GM18526 (cell line): ENCODE results near the gene NOL9.
A peak's percentile ranks its signal among the peaks of the same experiment; 100 is the strongest.

Source experiments
- POLR2A ChIP-seq: IDR thresholded peaks from 3 replicates; pipeline ENCODE4 v1.6.1; 2011; ENCODE audit not compliant: insufficient read length; ENCODE audit errors: extremely low read depth

NOL9 gene

DNA sequence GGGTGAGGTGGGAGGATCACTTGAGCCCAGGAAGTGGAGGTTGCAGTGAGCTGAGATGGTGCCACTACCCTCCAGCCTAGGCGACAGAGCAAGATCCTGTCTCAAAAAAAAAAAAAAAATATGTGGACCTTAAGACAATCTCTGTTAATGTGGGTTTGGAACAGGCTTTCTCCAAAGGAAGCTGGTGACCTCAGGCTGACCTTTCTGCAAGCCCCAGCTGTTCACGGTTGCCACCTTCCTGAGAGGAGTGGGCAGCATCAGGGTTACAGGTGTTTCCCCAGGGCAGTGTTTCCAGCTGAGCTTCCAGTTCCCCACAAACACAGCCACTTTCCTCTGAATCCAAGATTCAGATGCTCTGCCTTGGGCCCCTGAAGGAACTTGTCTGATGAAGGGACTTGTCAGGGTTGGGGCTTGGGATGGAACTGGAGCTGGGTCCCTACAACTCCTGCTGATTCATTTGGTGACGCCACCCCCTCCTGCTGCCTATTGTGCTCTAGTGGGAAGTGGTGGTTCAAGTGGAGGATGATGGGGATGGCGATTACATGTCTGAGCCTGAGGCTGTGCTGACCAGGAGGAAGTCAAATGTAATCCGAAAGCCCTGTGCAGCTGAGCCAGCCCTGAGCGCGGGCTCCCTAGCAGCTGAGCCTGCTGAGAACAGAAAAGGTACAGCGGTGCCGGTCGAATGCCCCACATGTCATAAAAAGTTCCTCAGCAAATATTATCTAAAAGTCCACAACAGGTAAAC, 27.4 kb upstream of the NOL9 start:
- TF ChIP-seq POLR2A = no peak

DNA sequence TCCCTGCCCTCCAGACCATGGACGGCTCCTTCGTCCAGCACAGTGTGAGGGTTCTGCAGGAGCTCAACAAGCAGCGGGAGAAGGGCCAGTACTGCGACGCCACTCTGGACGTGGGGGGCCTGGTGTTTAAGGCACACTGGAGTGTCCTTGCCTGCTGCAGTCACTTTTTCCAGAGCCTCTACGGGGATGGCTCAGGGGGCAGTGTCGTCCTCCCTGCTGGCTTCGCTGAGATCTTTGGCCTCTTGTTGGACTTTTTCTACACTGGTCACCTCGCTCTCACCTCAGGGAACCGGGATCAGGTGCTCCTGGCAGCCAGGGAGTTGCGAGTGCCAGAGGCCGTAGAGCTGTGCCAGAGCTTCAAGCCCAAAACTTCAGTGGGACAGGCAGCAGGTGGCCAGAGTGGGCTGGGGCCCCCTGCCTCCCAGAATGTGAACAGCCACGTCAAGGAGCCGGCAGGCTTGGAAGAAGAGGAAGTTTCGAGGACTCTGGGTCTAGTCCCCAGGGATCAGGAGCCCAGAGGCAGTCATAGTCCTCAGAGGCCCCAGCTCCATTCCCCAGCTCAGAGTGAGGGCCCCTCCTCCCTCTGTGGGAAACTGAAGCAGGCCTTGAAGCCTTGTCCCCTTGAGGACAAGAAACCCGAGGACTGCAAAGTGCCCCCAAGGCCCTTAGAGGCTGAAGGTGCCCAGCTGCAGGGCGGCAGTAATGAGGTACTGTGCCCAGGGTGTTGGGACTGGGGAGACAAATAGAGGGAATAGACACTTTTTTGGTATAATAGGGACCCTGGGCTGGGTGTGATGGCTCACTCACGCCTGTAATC, 26.5 kb upstream of the NOL9 start:
- no peak for TF ChIP-seq POLR2A

GRCh38 chr1:6580119-6580592, 25.8 kb upstream of the NOL9 start:
- no peak for TF ChIP-seq POLR2A

- TF ChIP-seq POLR2A = peak; percentile 97
Observed at GRCh38 chr1:6579374-6580118, 25.2 kb upstream of the NOL9 start, which contains the start of gene ZBTB48. ZBTB48 (plus strand) TSS chr1:6579994; CDS start chr1:6580610, 616 bp downstream.

DNA sequence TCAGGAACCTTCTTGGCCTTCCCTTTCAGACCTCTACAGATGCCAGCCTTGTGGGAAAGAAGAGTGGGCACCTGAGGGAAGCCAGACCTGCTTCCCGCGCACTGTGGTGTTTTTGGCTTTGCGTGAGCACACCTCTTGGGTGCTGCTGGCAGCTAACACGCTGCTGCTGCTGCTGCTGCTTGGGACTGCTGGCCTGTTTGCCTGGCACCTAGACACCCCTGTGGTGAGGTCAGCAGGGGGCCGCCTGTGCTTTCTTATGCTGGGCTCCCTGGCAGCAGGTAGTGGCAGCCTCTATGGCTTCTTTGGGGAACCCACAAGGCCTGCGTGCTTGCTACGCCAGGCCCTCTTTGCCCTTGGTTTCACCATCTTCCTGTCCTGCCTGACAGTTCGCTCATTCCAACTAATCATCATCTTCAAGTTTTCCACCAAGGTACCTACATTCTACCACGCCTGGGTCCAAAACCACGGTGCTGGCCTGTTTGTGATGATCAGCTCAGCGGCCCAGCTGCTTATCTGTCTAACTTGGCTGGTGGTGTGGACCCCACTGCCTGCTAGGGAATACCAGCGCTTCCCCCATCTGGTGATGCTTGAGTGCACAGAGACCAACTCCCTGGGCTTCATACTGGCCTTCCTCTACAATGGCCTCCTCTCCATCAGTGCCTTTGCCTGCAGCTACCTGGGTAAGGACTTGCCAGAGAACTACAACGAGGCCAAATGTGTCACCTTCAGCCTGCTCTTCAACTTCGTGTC, 24.5 kb upstream of the NOL9 start:
- no peak for TF ChIP-seq POLR2A

DNA sequence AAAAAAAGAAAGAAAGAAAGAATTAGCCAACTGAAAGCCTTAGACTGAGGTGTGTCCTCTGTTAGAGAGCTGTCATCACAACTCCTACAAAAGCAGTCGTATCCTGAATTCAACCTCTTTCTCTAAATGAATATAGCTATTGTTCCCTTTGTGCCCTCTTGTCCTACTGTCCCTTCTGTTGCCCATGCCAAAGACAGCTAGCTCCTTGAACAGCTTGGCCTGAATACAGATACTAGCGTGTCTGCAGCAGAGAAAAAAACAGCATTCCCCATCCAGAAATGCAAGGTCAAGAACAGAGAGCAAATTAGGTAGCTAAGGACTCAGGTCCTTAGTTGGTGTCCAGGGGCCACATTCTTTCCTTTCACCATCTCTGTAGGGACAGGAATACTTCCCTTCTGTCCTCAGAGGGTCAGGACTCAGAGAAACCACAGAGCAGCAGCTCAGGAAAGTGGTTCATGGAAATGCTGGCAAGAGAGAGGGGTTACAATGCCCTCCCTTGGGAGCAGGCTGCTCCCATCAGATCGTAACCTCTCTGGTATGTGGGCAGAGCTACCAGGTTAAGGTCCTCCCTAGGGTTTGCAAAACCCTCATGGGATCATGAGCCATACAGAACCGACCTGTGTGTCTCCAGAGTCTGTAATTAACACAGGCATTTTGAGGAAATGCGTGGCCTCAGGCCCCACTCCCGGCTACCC, 23.7 kb upstream of the NOL9 start:
- TF ChIP-seq POLR2A = no peak

DNA sequence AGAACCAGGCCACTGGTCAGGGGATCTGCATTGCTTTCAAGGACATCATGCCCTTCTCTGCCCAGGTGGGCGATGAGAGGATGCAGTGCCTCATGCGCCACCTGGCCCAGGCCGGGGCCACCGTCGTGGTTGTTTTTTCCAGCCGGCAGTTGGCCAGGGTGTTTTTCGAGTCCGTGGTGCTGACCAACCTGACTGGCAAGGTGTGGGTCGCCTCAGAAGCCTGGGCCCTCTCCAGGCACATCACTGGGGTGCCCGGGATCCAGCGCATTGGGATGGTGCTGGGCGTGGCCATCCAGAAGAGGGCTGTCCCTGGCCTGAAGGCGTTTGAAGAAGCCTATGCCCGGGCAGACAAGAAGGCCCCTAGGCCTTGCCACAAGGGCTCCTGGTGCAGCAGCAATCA, 20.5 kb upstream of the NOL9 start:
- TF ChIP-seq POLR2A = no peak

DNA sequence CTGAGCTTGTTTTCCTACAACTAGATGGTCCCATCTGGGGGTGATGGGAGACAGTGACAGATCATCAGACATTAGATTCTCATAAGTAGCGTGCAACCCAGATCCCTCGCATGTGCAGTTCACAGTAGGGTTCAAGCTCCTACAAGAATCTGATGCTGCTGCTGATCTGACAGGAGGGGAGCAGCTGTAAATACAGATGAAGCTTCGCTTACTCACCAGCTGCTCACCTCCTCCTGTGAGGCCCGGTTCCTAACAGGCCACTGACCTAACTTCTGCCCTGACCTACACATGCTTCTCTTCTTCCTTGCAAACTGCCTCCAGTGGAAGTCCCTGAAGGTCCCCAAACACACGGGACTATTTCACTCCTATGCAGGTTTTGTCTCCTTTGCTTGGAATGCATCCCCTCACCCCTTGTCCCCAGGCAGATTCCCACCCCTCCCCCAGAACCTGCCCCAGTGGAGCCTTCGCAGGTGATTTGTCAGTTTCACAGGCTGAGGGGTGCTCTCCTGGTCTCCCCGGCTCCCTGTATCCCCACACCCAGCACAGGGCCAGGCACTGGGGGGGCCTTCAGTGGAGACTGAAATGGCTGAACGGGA, 19.8 kb upstream of the NOL9 start:
- no peak for TF ChIP-seq POLR2A

- no peak for TF ChIP-seq POLR2A
Observed at GRCh38 chr1:6572653-6573383, 18.5 kb upstream of the NOL9 start.

DNA sequence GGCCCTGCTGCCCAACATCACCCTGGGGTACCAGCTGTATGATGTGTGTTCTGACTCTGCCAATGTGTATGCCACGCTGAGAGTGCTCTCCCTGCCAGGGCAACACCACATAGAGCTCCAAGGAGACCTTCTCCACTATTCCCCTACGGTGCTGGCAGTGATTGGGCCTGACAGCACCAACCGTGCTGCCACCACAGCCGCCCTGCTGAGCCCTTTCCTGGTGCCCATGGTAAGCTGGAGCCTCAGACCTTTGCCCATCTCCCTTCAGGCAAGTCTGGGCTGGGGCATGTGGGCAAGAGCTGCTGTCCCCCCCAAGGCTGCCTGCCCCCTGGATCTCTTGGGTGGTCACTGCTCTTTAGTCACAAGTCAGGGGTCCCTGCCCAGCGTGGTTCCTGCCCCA, 16.7 kb upstream of the NOL9 start:
- no peak for TF ChIP-seq POLR2A

GRCh38 chr1:6570100-6570499, 15.8 kb upstream of the NOL9 start:
- no peak for TF ChIP-seq POLR2A

GRCh38 chr1:6569033-6569432, 14.7 kb upstream of the NOL9 start:
- no peak for TF ChIP-seq POLR2A

- no peak for TF ChIP-seq POLR2A
Observed at GRCh38 chr1:6560267-6560666, 6.0 kb upstream of the NOL9 start.

DNA sequence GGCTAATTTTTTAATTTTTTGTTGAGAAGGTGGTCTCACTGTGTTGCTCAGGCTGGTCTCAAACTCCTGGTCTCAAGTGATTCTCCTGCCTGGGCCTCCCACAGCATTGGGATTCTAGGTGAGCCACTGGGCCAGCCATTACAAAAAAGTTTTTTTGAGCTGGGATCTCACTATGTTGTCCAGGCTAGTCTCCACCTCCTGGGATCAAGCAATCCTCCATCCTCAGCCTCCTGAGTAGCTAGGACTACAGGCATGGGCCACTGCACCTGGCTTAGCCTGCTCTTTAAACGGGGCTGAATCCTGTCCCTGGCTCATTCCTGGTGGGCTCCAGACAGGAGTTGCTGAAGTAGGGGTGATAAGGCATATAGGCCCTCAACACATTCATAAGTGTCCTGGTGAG, 3.3 kb upstream of the NOL9 start:
- TF ChIP-seq POLR2A = no peak
